HUES48 (cell line): ENCODE results near the gene FAM171A2.

Experiments
- H3K27ac ChIP-seq: one replicate; pipeline ENCODE4 v1.7.0; 2013; ENCODE audit warnings: low read depth, low read length, inconsistent platforms
- H3K27me3 ChIP-seq: 2 replicates; pipeline ENCODE4 v1.6.1; 2013; ENCODE audit warnings: mild to moderate bottlenecking, low read length; ENCODE audit not compliant: control insufficient read depth, insufficient read depth
- H3K36me3 ChIP-seq: 2 replicates; pipeline ENCODE4 v1.6.1; 2013; ENCODE audit warnings: low read length; ENCODE audit not compliant: control insufficient read depth, insufficient read depth
- H3K4me1 ChIP-seq: 2 replicates; pipeline ENCODE4 v1.6.1; 2013; ENCODE audit warnings: mild to moderate bottlenecking, low read length; ENCODE audit not compliant: control insufficient read depth, insufficient read depth
- H3K4me3 ChIP-seq: 2 replicates; pipeline ENCODE4 v1.5.1; 2013; ENCODE audit warnings: mild to moderate bottlenecking, low read depth, low read length
- H3K9ac ChIP-seq: 2 replicates; pipeline ENCODE4 v1.6.1; 2013; ENCODE audit warnings: mild to moderate bottlenecking, low read depth, low read length, moderate library complexity
- H3K9me3 ChIP-seq: 2 replicates; pipeline ENCODE4 v1.6.1; 2013; ENCODE audit warnings: low read length; ENCODE audit not compliant: control insufficient read depth, insufficient read depth

FAM171A2 gene

DNA sequence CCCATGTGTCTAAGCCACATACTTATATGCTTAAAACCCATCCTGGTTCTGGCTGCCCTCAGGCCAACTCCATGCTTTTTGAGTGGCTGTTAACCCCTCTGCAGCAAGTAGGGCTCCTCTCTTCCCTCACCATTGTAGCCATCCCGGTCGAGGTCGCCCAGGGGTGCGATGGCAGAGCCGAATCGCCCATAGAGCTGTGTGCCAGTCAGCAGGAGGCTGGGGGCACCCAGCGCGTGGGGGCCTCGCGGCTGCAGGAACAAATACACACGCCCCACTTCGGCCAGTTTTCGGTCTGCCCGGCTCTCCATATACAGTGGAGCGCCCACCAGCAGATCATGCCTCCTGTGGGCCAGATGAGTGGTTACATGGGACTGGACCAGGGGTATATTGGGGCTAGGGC lies 19.7 kb upstream of the FAM171A2 start:
- Histone ChIP-seq H3K27me3 (peaks cover 43% of the 10 kb centered on the region), H3K36me3 (no peaks in the 10 kb centered on the region), H3K4me3 (no peak overlapping the region), H3K9ac (no peak overlapping the region), H3K27ac (no peak overlapping the region), H3K4me1 (peaks cover 4% of the 10 kb centered on the region; the same call in 1 of the 2 replicates), H3K9me3 (no peaks in the 10 kb centered on the region)

- Histone ChIP-seq H3K9me3 (no peaks in the 10 kb centered on the region), H3K9ac (no peak overlapping the region), H3K27me3 (peaks cover 43% of the 10 kb centered on the region), H3K36me3 (no peaks in the 10 kb centered on the region), H3K27ac (no peak overlapping the region), H3K4me3 (no peak overlapping the region), H3K4me1 (peaks cover 4% of the 10 kb centered on the region; the same call in 1 of the 2 replicates)
Observed at GRCh38 chr17:44382917-44383316, 19.3 kb upstream of the FAM171A2 start.

GRCh38 chr17:44381810-44382305 lies 18.2 kb upstream of the FAM171A2 start:
- Histone ChIP-seq H3K9me3 (no peaks in the 10 kb centered on the region), H3K27ac (no peak overlapping the region), H3K27me3 (peaks cover 41% of the 10 kb centered on the region), H3K4me3 (no peak overlapping the region), H3K36me3 (no peaks in the 10 kb centered on the region), H3K4me1 (peaks cover 4% of the 10 kb centered on the region; the same call in 1 of the 2 replicates), H3K9ac (no peak overlapping the region)

DNA sequence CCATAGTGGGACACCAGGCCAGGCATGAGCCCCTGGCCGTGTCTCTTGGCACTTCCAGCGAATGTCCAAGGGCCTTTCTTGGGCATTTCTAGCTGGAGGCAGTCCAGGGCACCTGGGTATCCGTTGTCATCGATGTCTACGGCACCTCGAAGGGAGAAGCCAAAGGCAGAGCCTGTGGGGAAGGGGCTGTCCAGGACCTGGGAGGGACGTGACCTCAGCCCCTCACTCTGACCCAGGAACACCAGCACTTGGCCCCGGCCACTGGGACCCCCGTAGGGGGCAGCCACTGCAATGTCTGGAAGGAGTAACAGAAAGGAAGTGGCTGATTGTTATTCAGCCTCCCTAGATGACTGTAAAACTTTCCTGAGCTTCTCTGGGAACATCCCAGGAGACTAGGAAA lies 17.1 kb upstream of the FAM171A2 start:
- H3K4me1 ChIP-seq, result peaks cover 7% of the 10 kb centered on the region; the same call in 1 of the 2 replicates
- H3K9ac ChIP-seq, result no peak overlapping the region
- H3K27ac ChIP-seq, result no peak overlapping the region
- H3K4me3 ChIP-seq, result no peak overlapping the region
- no peaks in the 10 kb centered on the region for H3K36me3 ChIP-seq
- H3K9me3 ChIP-seq, result no peaks in the 10 kb centered on the region
- H3K27me3 ChIP-seq, result peaks cover 30% of the 10 kb centered on the region

- Histone ChIP-seq H3K4me3 (no peak overlapping the region), H3K4me1 (peaks cover 13% of the 10 kb centered on the region; the same call in 1 of the 2 replicates), H3K27ac (no peak overlapping the region), H3K9ac (no peak overlapping the region), H3K9me3 (no peaks in the 10 kb centered on the region), H3K27me3 (peaks cover 24% of the 10 kb centered on the region), H3K36me3 (no peaks in the 10 kb centered on the region)
Observed at GRCh38 chr17:44379887-44380286, 16.2 kb upstream of the FAM171A2 start.

DNA sequence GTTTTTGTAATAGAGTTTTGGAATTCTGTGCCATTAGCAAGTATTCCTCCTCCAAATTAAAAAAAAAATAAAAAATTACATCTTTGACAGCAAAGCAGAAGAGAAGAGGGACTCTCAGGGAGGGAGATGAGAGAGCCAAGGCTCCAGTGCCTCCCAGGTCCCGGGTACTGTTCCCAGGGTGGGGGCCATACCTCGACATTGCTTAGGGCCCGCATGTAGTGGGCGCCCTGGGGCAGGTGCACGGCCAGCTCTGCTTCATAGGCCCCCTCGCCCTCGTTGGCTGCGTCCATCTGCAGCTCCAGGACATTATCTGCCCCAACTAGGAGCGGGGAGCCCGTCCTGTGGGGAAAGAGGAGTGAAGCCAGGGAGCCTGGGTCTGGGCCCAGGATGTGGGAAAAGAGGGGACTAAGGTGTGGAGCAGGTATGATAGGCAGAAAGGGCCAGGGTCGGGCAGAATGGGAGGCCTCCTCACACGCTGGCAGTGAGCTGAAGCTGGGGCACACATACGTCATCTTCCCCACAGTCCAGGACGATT lies 14.6 kb upstream of the FAM171A2 start:
- Histone ChIP-seq H3K27me3 (peaks cover 7% of the 10 kb centered on the region), H3K4me1 (peaks cover 9% of the 10 kb centered on the region; the same call in 1 of the 2 replicates), H3K4me3 (no peak overlapping the region), H3K36me3 (no peaks in the 10 kb centered on the region), H3K9ac (no peak overlapping the region), H3K9me3 (no peaks in the 10 kb centered on the region), H3K27ac (no peak overlapping the region)

DNA sequence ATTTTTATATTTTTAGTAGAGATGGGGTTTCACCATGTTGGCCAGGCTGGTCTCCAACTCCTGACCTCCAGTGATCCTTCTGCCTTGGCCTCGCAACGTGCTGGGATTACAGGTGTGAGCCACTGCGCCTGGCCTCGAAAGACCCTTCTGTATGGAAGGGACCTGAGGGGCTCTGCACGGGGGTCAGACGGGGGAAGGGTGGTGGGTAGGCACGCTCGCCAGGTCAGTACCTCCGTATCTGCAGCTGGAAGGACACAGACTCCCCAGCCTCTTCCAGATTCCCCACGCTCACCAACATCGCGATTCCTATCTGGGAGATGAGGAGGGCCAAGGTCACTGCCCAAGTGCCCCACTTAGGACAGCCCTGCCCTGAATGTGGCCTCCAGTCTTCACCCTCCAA lies 13.1 kb upstream of the FAM171A2 start:
- H3K9ac ChIP-seq, result no peak overlapping the region
- H3K9me3 ChIP-seq, result no peaks in the 10 kb centered on the region
- H3K27me3 ChIP-seq, result no peaks in the 10 kb centered on the region
- no peaks in the 10 kb centered on the region for H3K36me3 ChIP-seq
- peaks cover 9% of the 10 kb centered on the region; the same call in 1 of the 2 replicates for H3K4me1 ChIP-seq
- no peak overlapping the region for H3K4me3 ChIP-seq
- no peak overlapping the region for H3K27ac ChIP-seq

DNA sequence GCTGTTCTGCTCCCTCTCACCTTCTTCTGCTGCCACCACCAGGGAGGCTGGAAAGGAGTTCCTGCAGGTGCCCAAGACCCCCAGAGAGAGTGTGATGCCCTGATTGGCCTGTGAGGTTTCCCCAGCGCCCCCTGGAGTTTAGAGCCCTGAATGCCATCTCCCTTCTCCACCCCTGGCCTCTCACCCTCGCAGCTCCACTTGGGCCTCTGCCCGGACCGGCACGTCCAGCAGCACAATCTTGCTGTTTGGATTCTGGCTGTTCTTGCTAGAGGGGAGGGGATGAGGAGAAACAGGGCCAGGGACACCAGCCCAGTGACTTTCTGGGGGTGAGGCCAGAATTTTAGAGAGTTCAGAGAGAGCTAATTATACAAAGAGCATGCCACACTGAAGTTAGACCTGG lies 12.5 kb upstream of the FAM171A2 start:
- Histone ChIP-seq H3K9me3 (no peaks in the 10 kb centered on the region), H3K36me3 (no peaks in the 10 kb centered on the region), H3K27me3 (no peaks in the 10 kb centered on the region), H3K27ac (no peak overlapping the region), H3K4me3 (no peak overlapping the region), H3K9ac (no peak overlapping the region), H3K4me1 (peaks cover 9% of the 10 kb centered on the region; the same call in 1 of the 2 replicates)

DNA sequence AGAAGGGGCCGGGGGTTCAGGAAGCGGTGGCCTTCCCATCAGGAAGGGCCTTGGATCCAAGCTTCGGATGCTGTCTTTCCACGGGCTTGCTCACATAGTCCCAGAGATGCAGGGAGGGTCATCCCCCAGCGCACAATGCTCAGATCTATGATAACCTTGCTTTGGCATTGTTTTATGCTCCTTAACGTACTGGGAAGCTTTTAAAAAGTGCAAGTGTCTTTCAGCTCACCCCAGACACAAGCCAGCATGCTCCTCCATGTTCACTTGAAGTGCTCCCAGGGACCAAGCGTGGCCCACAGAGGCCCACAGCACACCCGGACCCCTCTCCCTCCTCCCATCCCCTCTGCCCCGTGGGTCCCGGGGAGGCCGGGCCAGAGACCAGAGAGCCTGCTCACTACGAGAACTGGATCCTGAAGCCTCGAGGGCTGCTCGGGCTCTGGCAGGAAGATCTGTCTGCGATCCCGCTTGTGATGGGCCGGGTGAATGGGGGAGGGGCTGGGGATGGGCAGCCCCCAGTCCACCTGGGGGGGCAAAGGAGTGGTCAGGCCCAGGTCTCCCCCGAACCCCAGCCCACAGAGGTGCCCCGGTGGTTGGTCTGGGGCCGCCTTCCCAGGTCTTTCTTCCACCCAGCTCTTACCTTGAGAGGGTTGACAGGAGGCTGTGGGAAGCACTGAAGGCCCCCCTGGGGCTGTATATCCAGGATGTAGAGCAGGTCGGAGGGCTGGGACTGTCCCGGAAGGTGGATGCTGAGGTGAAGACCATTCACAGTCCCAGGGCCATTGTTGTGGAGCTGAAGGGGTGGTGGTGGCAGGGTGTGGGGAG lies 11.8 kb upstream of the FAM171A2 start:
- H3K9ac ChIP-seq, result no peak overlapping the region
- H3K27ac ChIP-seq, result no peak overlapping the region
- no peaks in the 10 kb centered on the region for H3K36me3 ChIP-seq
- H3K4me1 ChIP-seq, result peaks cover 9% of the 10 kb centered on the region; the same call in 1 of the 2 replicates
- no peaks in the 10 kb centered on the region for H3K9me3 ChIP-seq
- no peaks in the 10 kb centered on the region for H3K27me3 ChIP-seq
- no peak overlapping the region for H3K4me3 ChIP-seq

DNA sequence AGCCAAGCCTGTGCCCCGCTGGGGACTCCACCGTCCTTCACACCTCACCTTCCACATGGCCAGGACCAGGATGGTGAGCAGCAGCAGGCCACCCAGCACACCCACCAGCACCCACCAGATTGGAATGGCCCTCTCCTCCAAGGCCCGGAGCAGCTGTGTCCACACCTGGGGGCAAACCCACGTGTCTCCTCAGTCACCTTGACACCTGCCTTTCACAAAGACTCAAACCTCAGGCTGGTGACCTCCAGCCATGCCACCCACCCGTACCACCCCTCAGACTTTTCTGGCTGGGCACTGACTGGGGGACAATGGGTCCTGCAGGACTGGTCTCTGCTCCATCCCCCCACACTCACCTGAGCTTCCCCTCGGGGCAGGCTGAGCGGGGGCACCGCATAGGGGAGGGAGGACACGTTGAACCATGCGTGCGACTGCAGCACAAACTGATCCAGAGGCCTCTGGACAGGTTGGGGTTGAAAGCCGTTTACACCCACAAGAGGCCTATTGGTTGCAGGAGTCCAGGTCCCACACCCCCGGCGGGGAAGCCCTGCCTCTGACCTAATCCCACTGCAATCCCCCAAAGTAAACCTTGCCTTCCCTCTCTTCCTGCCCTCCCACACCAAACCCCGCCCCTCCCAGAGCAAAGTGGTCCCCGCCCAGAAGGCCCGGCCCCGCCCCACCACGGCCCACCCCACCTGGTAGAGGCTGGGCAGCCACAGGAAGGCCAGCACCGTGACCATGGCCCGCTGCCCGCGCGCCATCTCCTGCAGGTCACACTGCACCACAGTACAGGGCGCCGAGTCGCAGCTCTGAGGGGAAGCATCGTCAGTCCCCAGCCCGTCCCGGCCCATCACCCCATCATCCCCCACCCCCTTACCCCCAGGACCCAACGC lies 10.9 kb upstream of the FAM171A2 start:
- Histone ChIP-seq H3K9ac (no peak overlapping the region), H3K27ac (no peak overlapping the region), H3K4me3 (0 out of 2 replicates have a peak overlapping the region, but pooled peaks have one; percentile 12), H3K9me3 (no peaks in the 10 kb centered on the region), H3K36me3 (no peaks in the 10 kb centered on the region), H3K27me3 (no peaks in the 10 kb centered on the region), H3K4me1 (peaks cover 9% of the 10 kb centered on the region; the same call in 1 of the 2 replicates)
